MG63 (cell line): Measurements from ENCODE around the gene L3MBTL2. TPM values are rescaled to one million over a fixed set of nuclear protein-coding genes. Genes with fewer than 3 reads are reported as not detected.
A peak's percentile ranks its signal among the peaks of the same experiment; 100 is the strongest.
"Not testable (repeated sequence)": the region's sequence is repeated elsewhere in the genome, so short reads cannot be mapped to it uniquely, and the experiment has no call there.

Experiments used
- DNase-seq: peaks from one replicate; pipeline ENCODE4 v3.0.0-alpha.2; 2020
- H3K27me3 ChIP-seq: fragments of 250-450 bp; sonication (Bioruptor Pico); 2 replicates; pipeline ENCODE4 v1.5.1; 2020; ENCODE audit warnings: mild to moderate bottlenecking, moderate library complexity
- H3K36me3 ChIP-seq: fragments of 250-450 bp; sonication (Bioruptor Pico); 2 replicates; pipeline ENCODE4 v1.5.1; 2020; ENCODE audit warnings: mild to moderate bottlenecking, moderate library complexity
- H3K4me3 ChIP-seq: fragments of 250-450 bp; sonication (Bioruptor Pico); 2 replicates; pipeline ENCODE4 v1.5.1; 2020; ENCODE audit warnings: mild to moderate bottlenecking, moderate library complexity
- H3K9me3 ChIP-seq: fragments of 250-450 bp; sonication (Bioruptor Pico); 2 replicates; pipeline ENCODE4 v1.5.1; 2020; ENCODE audit warnings: mild to moderate bottlenecking, moderate library complexity
- total RNA-seq: library from RNA; depleted of rRNA; stranded (reverse); fragments of >200 nt; shearing (Covaris generic); gene quantifications from 2 replicates; pipeline ENCODE4 v1.2.3, GENCODE V29; 2014; ENCODE audit warnings: low replicate concordance

L3MBTL2 gene
- total RNA-seq, 1 experiment from 2014 or later = 30.3 TPM

- no peaks in the 10 kb centered on the region for H3K9me3 ChIP-seq
- no peak for DNase-seq
- no peak overlapping the region for H3K4me3 ChIP-seq
- H3K27me3 ChIP-seq = no peaks in the 10 kb centered on the region
- H3K36me3 ChIP-seq = peaks cover 96% of the 10 kb centered on the region
Measured at GRCh38 chr22:41250127-41250526, 45.0 kb downstream of the L3MBTL2 start.

- no peak for DNase-seq
- H3K36me3 ChIP-seq = peaks cover 94% of the 10 kb centered on the region
- no peaks in the 10 kb centered on the region for H3K9me3 ChIP-seq
- no peak overlapping the region for H3K4me3 ChIP-seq
- H3K27me3 ChIP-seq = no peaks in the 10 kb centered on the region
Measured at GRCh38 chr22:41252365-41252764, 47.3 kb downstream of the L3MBTL2 start.

- no peak overlapping the region for H3K4me3 ChIP-seq
- DNase-seq = no peak
- H3K36me3 ChIP-seq = peaks cover 96% of the 10 kb centered on the region
- no peaks in the 10 kb centered on the region for H3K9me3 ChIP-seq
- H3K27me3 ChIP-seq = no peaks in the 10 kb centered on the region
Measured at GRCh38 chr22:41254230-41254629, 49.1 kb downstream of the L3MBTL2 start.

GRCh38 chr22:41256254-41257253, 51.4 kb downstream of the L3MBTL2 start:
- Histone ChIP-seq H3K36me3 (peaks cover 96% of the 10 kb centered on the region), H3K9me3 (no peaks in the 10 kb centered on the region), H3K27me3 (no peaks in the 10 kb centered on the region), H3K4me3 (no peak overlapping the region)
- peak; percentile 60 for DNase-seq

- H3K9me3 ChIP-seq = no peaks in the 10 kb centered on the region
- H3K27me3 ChIP-seq = no peaks in the 10 kb centered on the region
- peaks cover 96% of the 10 kb centered on the region for H3K36me3 ChIP-seq
- DNase-seq = no peak
- H3K4me3 ChIP-seq = no peak overlapping the region
Measured at GRCh38 chr22:41257696-41258095, 52.6 kb downstream of the L3MBTL2 start.

- peaks cover 97% of the 10 kb centered on the region for H3K36me3 ChIP-seq
- H3K27me3 ChIP-seq, H3K4me3 ChIP-seq, DNase-seq, H3K9me3 ChIP-seq: not testable (repeated sequence)
Measured at GRCh38 chr22:41259756-41260155, 54.6 kb downstream of the L3MBTL2 start.

GRCh38 chr22:41260871-41261270, 55.8 kb downstream of the L3MBTL2 start:
- no peak for DNase-seq
- Histone ChIP-seq H3K4me3 (no peak overlapping the region), H3K36me3 (peaks cover 100% of the 10 kb centered on the region), H3K27me3 (no peaks in the 10 kb centered on the region), H3K9me3 (no peaks in the 10 kb centered on the region)

- Histone ChIP-seq H3K4me3 (no peak overlapping the region), H3K27me3 (no peaks in the 10 kb centered on the region), H3K36me3 (peaks cover 97% of the 10 kb centered on the region), H3K9me3 (no peaks in the 10 kb centered on the region)
- no peak for DNase-seq
Measured at GRCh38 chr22:41261541-41262249, 56.6 kb downstream of the L3MBTL2 start.

GRCh38 chr22:41262250-41262765, 57.2 kb downstream of the L3MBTL2 start:
- Histone ChIP-seq H3K4me3 (no peak overlapping the region), H3K27me3 (no peaks in the 10 kb centered on the region), H3K9me3 (no peaks in the 10 kb centered on the region), H3K36me3 (peaks cover 95% of the 10 kb centered on the region)
- no peak for DNase-seq

GRCh38 chr22:41263704-41264103, 58.6 kb downstream of the L3MBTL2 start:
- Histone ChIP-seq H3K9me3 (no peaks in the 10 kb centered on the region), H3K27me3 (no peaks in the 10 kb centered on the region), H3K4me3 (no peak overlapping the region), H3K36me3 (peaks cover 95% of the 10 kb centered on the region)
- no peak for DNase-seq

- DNase-seq = no peak
- H3K4me3 ChIP-seq = no peak overlapping the region
- no peaks in the 10 kb centered on the region for H3K9me3 ChIP-seq
- H3K27me3 ChIP-seq = no peaks in the 10 kb centered on the region
- peaks cover 95% of the 10 kb centered on the region for H3K36me3 ChIP-seq
Measured at GRCh38 chr22:41264408-41264941, 59.4 kb downstream of the L3MBTL2 start.

GRCh38 chr22:41267958-41268357, 62.8 kb downstream of the L3MBTL2 start:
- DNase-seq = no peak
- no peak overlapping the region for H3K4me3 ChIP-seq
- H3K27me3 ChIP-seq = no peaks in the 10 kb centered on the region
- H3K9me3 ChIP-seq = no peaks in the 10 kb centered on the region
- peaks cover 89% of the 10 kb centered on the region for H3K36me3 ChIP-seq

GRCh38 chr22:41271787-41272186, 66.7 kb downstream of the L3MBTL2 start:
- DNase-seq = no peak
- Histone ChIP-seq H3K36me3 (peaks cover 91% of the 10 kb centered on the region), H3K27me3 (no peaks in the 10 kb centered on the region)

GRCh38 chr22:41273128-41273527, 68.0 kb downstream of the L3MBTL2 start:
- Histone ChIP-seq H3K27me3 (no peaks in the 10 kb centered on the region), H3K36me3 (peaks cover 90% of the 10 kb centered on the region), H3K9me3 (no peaks in the 10 kb centered on the region), H3K4me3 (no peak overlapping the region)
- no peak for DNase-seq

More at GRCh38 chr22:41271787-41272186, 66.7 kb downstream of the L3MBTL2 start:
- Histone ChIP-seq H3K4me3 (no peak overlapping the region), H3K9me3 (no peaks in the 10 kb centered on the region)

GRCh38 chr22:41274856-41275255, 69.7 kb downstream of the L3MBTL2 start:
- Histone ChIP-seq H3K36me3 (peaks cover 88% of the 10 kb centered on the region), H3K4me3 (no peak overlapping the region)
- DNase-seq = no peak

GRCh38 chr22:41280065-41280464, 75.0 kb downstream of the L3MBTL2 start:
- H3K9me3 ChIP-seq = no peaks in the 10 kb centered on the region
- peaks cover 91% of the 10 kb centered on the region for H3K36me3 ChIP-seq
- no peak overlapping the region for H3K4me3 ChIP-seq
- no peak for DNase-seq
- no peaks in the 10 kb centered on the region for H3K27me3 ChIP-seq

More at GRCh38 chr22:41274856-41275255, 69.7 kb downstream of the L3MBTL2 start:
- no peaks in the 10 kb centered on the region for H3K9me3 ChIP-seq
- H3K27me3 ChIP-seq = no peaks in the 10 kb centered on the region

GRCh38 chr22:41280854-41281253, 75.7 kb downstream of the L3MBTL2 start:
- Histone ChIP-seq H3K9me3 (no peaks in the 10 kb centered on the region), H3K36me3 (peaks cover 88% of the 10 kb centered on the region), H3K27me3 (no peaks in the 10 kb centered on the region), H3K4me3 (no peak overlapping the region)
- no peak for DNase-seq
